Left ventricle myocardium inferior (tissue), 1 donor: Measurements from ENCODE around the gene OTULIN. TPM values are rescaled to one million over a fixed set of nuclear protein-coding genes. Genes with fewer than 3 reads are reported as not detected.
A peak's percentile ranks its signal among the peaks of the same experiment; 100 is the strongest.

Experiments
- DNase-seq: peaks from one replicate; pipeline ENCODE4 v3.0.0-alpha.2; 2020
- H3K27ac ChIP-seq: fragments of 200-600 bp; replicated peaks from 2 replicates; pipeline ENCODE4 v1.8.0; 2021
- H3K27me3 ChIP-seq: fragments of 200-600 bp; 2 replicates; pipeline ENCODE4 v1.8.0; 2021; ENCODE audit warnings: low read depth
- H3K36me3 ChIP-seq: fragments of 200-600 bp; 2 replicates; pipeline ENCODE4 v1.8.0; 2021
- H3K4me1 ChIP-seq: fragments of 200-600 bp; 2 replicates; pipeline ENCODE4 v1.8.0; 2021
- H3K4me3 ChIP-seq: fragments of 200-600 bp; 2 replicates; pipeline ENCODE4 v1.8.0; 2021; ENCODE audit warnings: mild to moderate bottlenecking, moderate library complexity
- H3K9me3 ChIP-seq: fragments of 200-600 bp; replicated peaks from 2 replicates; pipeline ENCODE4 v1.8.0; 2021
- CTCF ChIP-seq: fragments of 200-600 bp; IDR thresholded peaks from 2 replicates; pipeline ENCODE4 v1.8.0; 2021; ENCODE audit warnings: antibody characterized with exemption, mild to moderate bottlenecking, borderline replicate concordance
- intact Hi-C: fragments of 100-400 bp; cut with micrococcal nuclease; formaldehyde crosslinking; loops from one replicate; pipeline ENCODE4 v1.11.0; 2022
- total RNA-seq: library from RNA; stranded (reverse); fragmentation: NEBNext Ultra II Directional; extraction: Animal tissue kit (Norgen Biotek cat#: 25700); gene quantifications from one replicate; pipeline ENCODE4 v1.2.1, GENCODE V29; 2021
- donor health status: DM: no; HTN: yes; CAD: no; lungs with severe emphysema.

Gene OTULIN
- total RNA-seq, 1 donor from 2014 or later = 22.7 TPM

GRCh38 chr5:14685757-14686156 lies 21.2 kb downstream of the OTULIN start:
- no peak overlapping the region for H3K4me3 ChIP-seq
- H3K27ac ChIP-seq = peak overlapping the region; percentile 88
- peaks cover 70% of the 10 kb centered on the region for H3K36me3 ChIP-seq
- H3K9me3 ChIP-seq = peaks cover 9% of the 10 kb centered on the region
- no peaks in the 10 kb centered on the region for H3K27me3 ChIP-seq
- peaks cover 66% of the 10 kb centered on the region for H3K4me1 ChIP-seq
- intact Hi-C loops = loop anchor here (10.0 kb wide), 1 partner anchor 329 kb away; no protein-coding TSS in a partner anchor
- peak; percentile 70 for TF ChIP-seq CTCF
- no peak for DNase-seq

- no peak for TF ChIP-seq CTCF
- intact Hi-C loops = loop anchor here (10.0 kb wide), 1 partner anchor 328 kb away; no protein-coding TSS in a partner anchor
- H3K4me3 ChIP-seq = no peak overlapping the region
- H3K4me1 ChIP-seq = peaks cover 63% of the 10 kb centered on the region
- H3K27me3 ChIP-seq = no peaks in the 10 kb centered on the region
- H3K27ac ChIP-seq = peak overlapping the region; percentile 88
- DNase-seq = no peak
- peaks cover 70% of the 10 kb centered on the region for H3K36me3 ChIP-seq
- H3K9me3 ChIP-seq = peaks cover 9% of the 10 kb centered on the region
Observed at GRCh38 chr5:14686517-14686916, 22.0 kb downstream of the OTULIN start.

- Histone ChIP-seq H3K27me3 (no peaks in the 10 kb centered on the region), H3K27ac (peak overlapping the region; percentile 88), H3K4me1 (peaks cover 58% of the 10 kb centered on the region), H3K36me3 (peaks cover 72% of the 10 kb centered on the region), H3K4me3 (no peak overlapping the region), H3K9me3 (peaks cover 9% of the 10 kb centered on the region)
- peak; percentile 37 for DNase-seq
- TF ChIP-seq CTCF = peak; percentile 51
- intact Hi-C loops = loop anchor here (10.0 kb wide), 1 partner anchor 328 kb away; no protein-coding TSS in a partner anchor
Observed at GRCh38 chr5:14687023-14687665, 22.6 kb downstream of the OTULIN start.

- no peak overlapping the region for H3K4me3 ChIP-seq
- peaks cover 9% of the 10 kb centered on the region for H3K9me3 ChIP-seq
- H3K27ac ChIP-seq = no peak overlapping the region
- no peaks in the 10 kb centered on the region for H3K27me3 ChIP-seq
- peaks cover 75% of the 10 kb centered on the region for H3K36me3 ChIP-seq
- intact Hi-C loops = no loop called here
- no peak for DNase-seq
- peaks cover 30% of the 10 kb centered on the region for H3K4me1 ChIP-seq
- TF ChIP-seq CTCF = no peak
Observed at GRCh38 chr5:14693070-14693469, 28.6 kb downstream of the OTULIN start.

- no peak for DNase-seq
- intact Hi-C loops = no loop called here
- Histone ChIP-seq H3K9me3 (peaks cover 5% of the 10 kb centered on the region), H3K36me3 (peaks cover 72% of the 10 kb centered on the region), H3K4me3 (no peak overlapping the region), H3K27ac (no peak overlapping the region), H3K4me1 (peaks cover 51% of the 10 kb centered on the region), H3K27me3 (no peaks in the 10 kb centered on the region)
- TF ChIP-seq CTCF = no peak
Observed at GRCh38 chr5:14695152-14695551, 30.6 kb downstream of the OTULIN start.
